HG03039 (cell line): ENCODE data around the gene FANCI.

ENCODE experiments used
- ATAC-seq: cut with Tn5 transposase; IDR thresholded peaks from one replicate; pipeline ENCODE4 v1.9.1; 2021; ENCODE audit warnings: mild to moderate bottlenecking, moderate library complexity; ENCODE audit not compliant: unreplicated experiment

Gene FANCI

GRCh38 chr15:89243691-89244573 is at the start of gene FANCI:
Gene FANCI (plus strand): TSS chr15:89243979. CDS start chr15:89247648, 3,669 bp downstream.
- ATAC-seq, result peak; percentile 92

- ATAC-seq, result no peak
These were observed 49.2 kb upstream of the FANCI start for GRCh38 chr15:89194608-89195007.

GRCh38 chr15:89195836-89196235 is 47.9 kb upstream of the FANCI start:
- no peak for ATAC-seq

- no peak for ATAC-seq
These were observed 47.5 kb upstream of the FANCI start for GRCh38 chr15:89196241-89196640.

- ATAC-seq, result no peak
These were observed 46.8 kb upstream of the FANCI start for GRCh38 chr15:89196994-89197393.

- ATAC-seq, result no peak
These were observed 46.2 kb upstream of the FANCI start for GRCh38 chr15:89197503-89197971.

- ATAC-seq, result no peak
These were observed 45.6 kb upstream of the FANCI start for GRCh38 chr15:89198196-89198595.

GRCh38 chr15:89198934-89199333 is 44.8 kb upstream of the FANCI start:
- ATAC-seq, result no peak

GRCh38 chr15:89199746-89200145 is 44.0 kb upstream of the FANCI start:
- ATAC-seq, result no peak

- no peak for ATAC-seq
These were observed 43.6 kb upstream of the FANCI start for GRCh38 chr15:89200182-89200581.

GRCh38 chr15:89201465-89202005 is 42.2 kb upstream of the FANCI start:
- ATAC-seq, result no peak

GRCh38 chr15:89203705-89204273 is 40.0 kb upstream of the FANCI start:
- ATAC-seq, result no peak

GRCh38 chr15:89205991-89206585 is 37.7 kb upstream of the FANCI start:
- ATAC-seq, result no peak

GRCh38 chr15:89206908-89207331 is 36.9 kb upstream of the FANCI start:
- ATAC-seq, result peak; percentile 57

- ATAC-seq, result no peak
These were observed 35.5 kb upstream of the FANCI start for GRCh38 chr15:89208256-89208655.

- no peak for ATAC-seq
These were observed 34.7 kb upstream of the FANCI start for GRCh38 chr15:89209057-89209456.

- ATAC-seq, result no peak
These were observed 32.1 kb upstream of the FANCI start for GRCh38 chr15:89211678-89212170.

GRCh38 chr15:89215627-89216026 is 28.2 kb upstream of the FANCI start:
- no peak for ATAC-seq

- no peak for ATAC-seq
These were observed 26.7 kb upstream of the FANCI start for GRCh38 chr15:89217031-89217430.

- ATAC-seq, result no peak
These were observed 25.9 kb upstream of the FANCI start for GRCh38 chr15:89217686-89218376.

GRCh38 chr15:89218531-89218930 is 25.2 kb upstream of the FANCI start:
- ATAC-seq, result no peak
